Stimulated activated CD8-positive, alpha-beta memory T cell treated with anti-CD3 and anti-CD28 coated beads, Interleukin-2, amount 100 ng/mL, for 1 hour (primary cell): ENCODE measurements around the gene ANGPTL2.

Experiments used
- DNase-seq, 2 donors: peaks; one replicate each; pipeline ENCODE4 v3.0.0-alpha.2; 2020; ENCODE audit warnings: low read depth in 2 of 2

Gene ANGPTL2

DNA sequence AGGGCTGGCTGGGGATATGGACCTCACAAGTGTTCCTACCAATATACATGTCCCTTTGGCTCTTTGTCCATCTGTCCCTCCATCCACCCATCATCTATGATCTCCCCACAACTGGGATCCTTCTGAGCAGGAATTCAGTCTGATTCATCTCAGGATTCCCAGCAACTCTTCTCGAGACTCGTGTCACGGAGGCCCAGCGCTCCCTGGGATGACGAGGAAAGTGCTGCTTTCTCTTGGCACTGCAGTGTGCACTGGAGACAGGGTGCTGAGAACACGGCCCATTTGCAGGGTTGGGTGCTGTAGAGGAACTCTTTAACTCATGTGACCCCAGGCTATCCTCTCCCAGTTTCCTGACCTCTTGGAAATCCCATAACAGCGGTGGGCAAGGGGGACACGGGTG, 72.9 kb downstream of the ANGPTL2 start:
- no peak for DNase-seq

DNA sequence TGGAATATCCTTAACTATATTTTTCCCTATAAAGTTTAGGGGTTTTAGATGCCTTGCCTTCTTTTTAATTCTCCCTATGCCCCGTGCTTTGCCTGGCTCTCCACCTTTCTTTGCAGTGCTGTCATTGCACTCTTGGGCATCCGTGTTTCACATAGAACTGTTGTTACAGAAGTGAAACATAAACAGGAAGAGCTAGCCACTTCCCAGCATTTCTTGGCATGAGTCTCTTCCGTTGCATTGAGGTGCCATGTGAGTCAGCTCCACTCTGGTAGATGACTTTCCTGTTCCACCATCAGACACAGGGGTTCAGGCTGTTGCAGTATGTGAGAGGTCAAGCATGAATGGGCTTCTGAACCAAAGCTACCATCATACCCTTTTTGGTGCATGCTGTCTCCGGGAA, 73.4 kb downstream of the ANGPTL2 start:
- no peak for DNase-seq

DNA sequence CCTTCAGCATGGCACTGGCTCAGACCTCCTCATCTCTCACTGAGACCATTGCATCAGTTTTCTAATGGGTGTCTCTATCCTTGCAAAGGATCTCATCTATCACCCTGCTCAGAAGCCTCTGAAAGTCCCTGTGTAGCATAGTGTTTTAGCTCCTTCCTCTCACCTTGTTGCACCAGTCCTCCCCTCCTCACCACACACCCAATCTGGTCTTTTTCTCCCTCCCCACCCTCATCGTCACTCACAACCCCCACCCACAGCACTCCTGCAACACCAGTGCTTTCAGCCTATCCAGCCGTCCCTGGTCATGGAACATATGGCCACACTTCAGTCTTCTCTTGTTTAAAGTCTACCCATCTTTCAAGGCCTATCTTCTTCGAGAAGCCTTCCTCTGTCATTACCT, 74.5 kb downstream of the ANGPTL2 start:
- DNase-seq, result no peak

DNA sequence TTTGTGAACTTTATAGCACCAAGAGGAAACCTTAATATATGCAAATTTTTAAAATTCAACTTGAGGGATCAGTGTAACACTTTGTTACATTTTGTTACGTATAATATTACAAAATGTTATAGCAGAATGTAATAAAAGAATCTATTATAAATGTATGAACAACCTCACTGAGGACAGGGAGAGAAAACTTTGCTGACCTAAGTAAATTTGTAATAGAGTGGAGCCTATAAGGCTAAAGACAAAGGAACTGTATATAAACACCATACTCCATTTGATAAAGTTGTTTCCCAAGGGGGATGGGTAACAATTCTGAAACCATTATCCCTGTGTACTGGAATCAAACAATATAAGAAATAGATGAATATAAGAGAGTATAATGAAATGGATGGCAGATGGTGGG, 77.3 kb downstream of the ANGPTL2 start:
- no peak for DNase-seq

DNA sequence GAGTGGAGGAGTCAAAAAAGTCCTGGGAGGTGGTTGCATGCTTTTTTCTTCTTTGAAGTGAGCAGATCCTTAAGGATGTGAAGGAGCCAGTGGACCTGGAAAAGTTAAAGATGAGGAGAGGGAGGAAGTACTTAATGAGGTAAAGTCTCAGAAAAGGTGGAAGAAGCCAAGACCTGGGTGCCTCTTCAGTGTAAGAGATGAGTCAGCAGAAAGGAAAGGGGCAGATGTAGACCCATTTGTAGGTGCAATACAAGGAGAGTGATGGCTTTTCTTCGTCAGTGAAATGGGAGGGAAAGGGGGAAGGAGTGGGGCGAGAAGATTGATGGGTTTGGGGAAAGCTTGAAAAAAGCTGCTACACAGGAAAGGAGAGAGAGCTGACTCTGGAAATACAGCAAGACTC, 82.9 kb downstream of the ANGPTL2 start:
- DNase-seq, result no peak

DNA sequence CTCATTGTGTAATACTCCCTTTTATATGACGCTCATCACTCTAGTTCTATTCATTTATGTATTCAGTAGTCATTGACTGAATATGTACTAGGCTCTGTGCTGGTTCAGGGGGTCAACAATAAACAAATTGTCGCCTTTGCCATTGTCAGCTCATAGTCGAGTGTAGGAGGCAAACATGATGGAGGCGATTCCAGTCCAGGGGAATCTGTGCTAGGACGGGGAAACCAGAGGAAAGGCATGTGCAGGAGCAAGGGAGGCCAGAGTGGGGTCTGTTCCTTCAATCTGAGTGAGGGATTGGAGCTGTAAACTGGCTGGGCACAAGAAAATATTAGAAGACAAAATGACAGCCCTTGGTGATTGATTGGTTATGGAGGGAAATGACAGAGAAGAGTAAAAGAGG, 83.9 kb downstream of the ANGPTL2 start:
- DNase-seq, result no peak
